ENCODE measurements around the gene SPRY1. TPM values are rescaled to one million over a fixed set of nuclear protein-coding genes. Genes with fewer than 3 reads are reported as not detected.

The SPRY1 gene
- polyA plus RNA-seq, 4 donors: 6.5 to 97.1 (median 20.2) TPM

GRCh38 chr4:123430501-123430900 is 33.9 kb downstream of the SPRY1 start:
- DNase-seq: peak; percentile 45 to 66
- H3K4me1 ChIP-seq (ENCODE audit: control insufficient read depth in 3 of 3, insufficient read depth in 2 of 3, low read depth in 1 of 3, low read length in 2 of 3): peaks cover 0 to 9% (median 0%) of the 10 kb centered on the region in 3 donors
- H3K27ac ChIP-seq (ENCODE audit: low read depth in 1 of 3, low read length in 2 of 3): peak overlapping the region in 1 of 3 donors; percentile 36
- peaks cover 0 to 8% of the 10 kb centered on the region in 2 donors for H3K9me3 ChIP-seq (ENCODE audit: control insufficient read depth in 2 of 2, insufficient read depth in 1 of 2, low read depth in 1 of 2, low read length in 1 of 2)
- no peaks in the 10 kb centered on the region for H3K36me3 ChIP-seq (ENCODE audit: control insufficient read depth in 3 of 3, insufficient read depth in 2 of 3, low read depth in 1 of 3, low read length in 3 of 3)
- H3K27me3 ChIP-seq (ENCODE audit: control insufficient read depth in 3 of 3, insufficient read depth in 3 of 3, low read length in 3 of 3): no peaks in the 10 kb centered on the region
- FAIRE-seq: no peak
- WGBS, 3 donors: 45 to 76% (median 56%) methylated on average over 2 of the region's 2 CpGs
- H3K4me3 ChIP-seq (ENCODE audit: low read depth in 1 of 3, low read length in 3 of 3): no peak overlapping the region

GRCh38 chr4:123433573-123433972 is 37.0 kb downstream of the SPRY1 start:
- H3K4me1 ChIP-seq (ENCODE audit: control insufficient read depth in 3 of 3, insufficient read depth in 2 of 3, low read depth in 1 of 3, low read length in 2 of 3): peaks cover 0 to 9% (median 0%) of the 10 kb centered on the region in 3 donors
- no peaks in the 10 kb centered on the region for H3K27me3 ChIP-seq (ENCODE audit: control insufficient read depth in 3 of 3, insufficient read depth in 3 of 3, low read length in 3 of 3)
- H3K36me3 ChIP-seq (ENCODE audit: control insufficient read depth in 3 of 3, insufficient read depth in 2 of 3, low read depth in 1 of 3, low read length in 3 of 3): no peaks in the 10 kb centered on the region
- 91 to 93% (median 91%) methylated on average over 7 of the region's 7 CpGs for WGBS, 3 donors
- DNase-seq (no peak), FAIRE-seq (no peak)
- peaks cover 0 to 8% of the 10 kb centered on the region in 2 donors for H3K9me3 ChIP-seq (ENCODE audit: control insufficient read depth in 2 of 2, insufficient read depth in 1 of 2, low read depth in 1 of 2, low read length in 1 of 2)
- H3K4me3 ChIP-seq (ENCODE audit: low read depth in 1 of 3, low read length in 3 of 3): no peak overlapping the region
- no peak overlapping the region for H3K27ac ChIP-seq (ENCODE audit: low read depth in 1 of 3, low read length in 2 of 3)

GRCh38 chr4:123433976-123434375 is 37.4 kb downstream of the SPRY1 start:
- FAIRE-seq (no peak), DNase-seq (no peak)
- no peak overlapping the region for H3K27ac ChIP-seq (ENCODE audit: low read depth in 1 of 3, low read length in 2 of 3)
- WGBS, 3 donors: 90 to 96% (median 96%) methylated on average over 9 of the region's 9 CpGs
- no peaks in the 10 kb centered on the region for H3K27me3 ChIP-seq (ENCODE audit: control insufficient read depth in 3 of 3, insufficient read depth in 3 of 3, low read length in 3 of 3)
- peaks cover 0 to 8% of the 10 kb centered on the region in 2 donors for H3K9me3 ChIP-seq (ENCODE audit: control insufficient read depth in 2 of 2, insufficient read depth in 1 of 2, low read depth in 1 of 2, low read length in 1 of 2)
- H3K36me3 ChIP-seq (ENCODE audit: control insufficient read depth in 3 of 3, insufficient read depth in 2 of 3, low read depth in 1 of 3, low read length in 3 of 3): no peaks in the 10 kb centered on the region
- H3K4me1 ChIP-seq (ENCODE audit: control insufficient read depth in 3 of 3, insufficient read depth in 2 of 3, low read depth in 1 of 3, low read length in 2 of 3): peaks cover 0 to 9% (median 0%) of the 10 kb centered on the region in 3 donors
- H3K4me3 ChIP-seq (ENCODE audit: low read depth in 1 of 3, low read length in 3 of 3): no peak overlapping the region

DNA sequence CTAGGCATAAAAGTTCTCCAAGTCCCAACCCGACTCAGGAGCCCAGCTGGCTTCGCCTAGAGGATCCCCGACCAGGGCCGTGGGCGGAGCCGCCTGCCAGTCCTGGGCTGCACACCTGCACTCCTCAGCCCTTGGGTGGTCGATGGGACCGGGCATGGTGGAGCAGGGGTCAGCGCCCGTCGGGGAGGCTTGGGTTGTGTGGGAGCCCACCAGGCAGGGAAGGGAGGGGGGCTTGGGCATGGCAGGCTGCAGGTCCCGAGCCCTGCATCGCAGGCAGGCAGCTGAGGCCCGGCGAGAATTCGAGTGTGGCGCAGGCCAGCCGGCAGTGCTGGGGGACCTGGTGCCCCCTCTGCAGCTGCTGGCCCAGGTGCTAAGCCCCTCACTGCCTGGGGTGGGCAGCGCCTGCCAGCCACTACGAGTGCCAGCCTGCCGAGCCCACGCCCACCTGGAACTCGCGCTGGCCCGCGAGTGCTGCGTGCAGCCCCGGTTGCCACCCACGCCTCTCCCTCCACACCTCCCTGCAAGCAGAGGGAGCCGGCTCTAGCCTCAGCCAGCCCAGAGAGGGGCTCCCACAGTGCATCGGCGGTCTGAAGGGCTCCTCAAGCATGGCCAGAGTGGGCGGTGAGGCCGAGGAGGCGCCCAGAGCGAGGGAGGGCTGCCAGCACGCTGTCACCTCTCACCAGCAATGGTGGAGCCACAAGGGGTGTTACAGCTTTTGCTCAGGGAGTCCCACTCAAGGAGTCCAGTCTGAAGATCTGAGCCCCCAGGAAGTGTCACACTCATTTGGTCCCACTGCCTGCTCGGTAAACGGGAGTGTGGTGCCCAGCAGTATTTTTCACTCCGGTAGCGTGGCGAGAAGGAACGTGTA is 38.9 kb downstream of the SPRY1 start:
- WGBS, 3 donors: 96 to 97% (median 97%) methylated on average over 34 to 43 of the region's 43 CpGs
- Histone ChIP-seq H3K4me3 (ENCODE audit: low read depth in 1 of 3, low read length in 3 of 3) (no peak overlapping the region), H3K9me3 (ENCODE audit: control insufficient read depth in 2 of 2, insufficient read depth in 1 of 2, low read depth in 1 of 2, low read length in 1 of 2) (peaks cover 0 to 8% of the 10 kb centered on the region in 2 donors), H3K27ac (ENCODE audit: low read depth in 1 of 3, low read length in 2 of 3) (no peak overlapping the region), H3K4me1 (ENCODE audit: control insufficient read depth in 3 of 3, insufficient read depth in 2 of 3, low read depth in 1 of 3, low read length in 2 of 3) (peaks cover 0 to 5% (median 0%) of the 10 kb centered on the region in 3 donors), H3K36me3 (ENCODE audit: control insufficient read depth in 3 of 3, insufficient read depth in 2 of 3, low read depth in 1 of 3, low read length in 3 of 3) (no peaks in the 10 kb centered on the region), H3K27me3 (ENCODE audit: control insufficient read depth in 3 of 3, insufficient read depth in 3 of 3, low read length in 3 of 3) (no peaks in the 10 kb centered on the region)
- no peak for DNase-seq
- FAIRE-seq: no peak

DNA sequence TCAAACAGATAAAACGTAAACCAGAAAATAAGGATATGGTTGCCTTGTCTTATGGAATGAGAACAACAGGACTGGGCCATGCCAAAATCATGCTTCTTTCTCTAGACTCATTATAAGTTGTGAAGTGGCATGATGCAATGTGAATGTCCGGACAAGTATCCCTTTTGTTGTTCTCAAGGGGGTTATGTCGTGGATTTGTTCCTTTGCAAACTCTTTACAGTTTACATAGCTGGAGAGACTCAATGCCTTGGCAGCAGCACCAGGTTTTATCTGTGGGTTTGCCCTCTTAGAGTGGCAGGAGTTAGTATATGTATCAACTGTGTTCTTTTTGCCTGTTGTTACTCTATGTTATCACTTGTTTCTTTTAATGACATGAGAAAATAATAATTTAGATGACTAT is 41.4 kb downstream of the SPRY1 start:
- H3K27ac ChIP-seq (ENCODE audit: low read depth in 1 of 3, low read length in 2 of 3): no peak overlapping the region
- H3K9me3 ChIP-seq (ENCODE audit: control insufficient read depth in 2 of 2, insufficient read depth in 1 of 2, low read depth in 1 of 2, low read length in 1 of 2): peaks cover 0 to 8% of the 10 kb centered on the region in 2 donors
- no peaks in the 10 kb centered on the region for H3K36me3 ChIP-seq (ENCODE audit: control insufficient read depth in 3 of 3, insufficient read depth in 2 of 3, low read depth in 1 of 3, low read length in 3 of 3)
- DNase-seq (no peak), FAIRE-seq (no peak)
- no peaks in the 10 kb centered on the region for H3K27me3 ChIP-seq (ENCODE audit: control insufficient read depth in 3 of 3, insufficient read depth in 3 of 3, low read length in 3 of 3)
- no peak overlapping the region for H3K4me3 ChIP-seq (ENCODE audit: low read depth in 1 of 3, low read length in 3 of 3)
- peaks cover 0 to 4% (median 0%) of the 10 kb centered on the region in 3 donors for H3K4me1 ChIP-seq (ENCODE audit: control insufficient read depth in 3 of 3, insufficient read depth in 2 of 3, low read depth in 1 of 3, low read length in 2 of 3)
- WGBS, 3 donors: 40 to 74% (median 70%) methylated on average over 3 of the region's 3 CpGs

- Histone ChIP-seq H3K9me3 (ENCODE audit: control insufficient read depth in 2 of 2, insufficient read depth in 1 of 2, low read depth in 1 of 2, low read length in 1 of 2) (no peaks in the 10 kb centered on the region), H3K36me3 (ENCODE audit: control insufficient read depth in 3 of 3, insufficient read depth in 2 of 3, low read depth in 1 of 3, low read length in 3 of 3) (no peaks in the 10 kb centered on the region), H3K27me3 (ENCODE audit: control insufficient read depth in 3 of 3, insufficient read depth in 3 of 3, low read length in 3 of 3) (no peaks in the 10 kb centered on the region), H3K4me1 (ENCODE audit: control insufficient read depth in 3 of 3, insufficient read depth in 2 of 3, low read depth in 1 of 3, low read length in 2 of 3) (peaks cover 3 to 15% (median 9%) of the 10 kb centered on the region in 3 donors), H3K27ac (ENCODE audit: low read depth in 1 of 3, low read length in 2 of 3) (peak overlapping the region; percentile 57 to 67 (median 62)), H3K4me3 (ENCODE audit: low read depth in 1 of 3, low read length in 3 of 3) (no peak overlapping the region)
- FAIRE-seq (no peak), DNase-seq (peak; percentile 51 to 56)
- WGBS, 3 donors: 3 to 21% (median 17%) methylated on average over 5 of the region's 5 CpGs
These were observed 47.0 kb downstream of the SPRY1 start for GRCh38 chr4:123443401-123444289.

DNA sequence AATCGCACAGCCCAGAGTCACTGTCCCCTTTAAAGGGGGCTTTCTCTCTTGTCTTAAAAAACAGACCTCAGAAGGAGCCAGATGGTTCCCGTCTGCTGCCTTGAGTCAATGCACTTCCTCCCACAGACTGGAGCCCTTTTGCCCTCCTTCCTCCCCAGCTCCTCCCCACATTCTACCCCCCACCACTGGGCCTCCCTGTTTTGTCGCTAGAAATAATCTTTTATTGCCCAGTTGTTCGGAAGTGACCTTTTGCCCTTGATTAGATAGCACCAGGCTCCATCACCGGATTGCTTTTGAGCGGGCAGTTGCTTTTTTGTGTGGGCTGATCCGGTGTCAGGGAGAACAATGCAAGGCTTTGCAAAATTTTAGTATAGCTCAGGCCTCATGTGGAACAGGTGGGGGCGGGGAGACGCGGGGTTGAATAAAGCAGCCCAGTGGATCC is 47.7 kb downstream of the SPRY1 start:
- Histone ChIP-seq H3K27me3 (ENCODE audit: control insufficient read depth in 3 of 3, insufficient read depth in 3 of 3, low read length in 3 of 3) (no peaks in the 10 kb centered on the region), H3K4me3 (ENCODE audit: low read depth in 1 of 3, low read length in 3 of 3) (no peak overlapping the region), H3K36me3 (ENCODE audit: control insufficient read depth in 3 of 3, insufficient read depth in 2 of 3, low read depth in 1 of 3, low read length in 3 of 3) (no peaks in the 10 kb centered on the region), H3K9me3 (ENCODE audit: control insufficient read depth in 2 of 2, insufficient read depth in 1 of 2, low read depth in 1 of 2, low read length in 1 of 2) (no peaks in the 10 kb centered on the region), H3K27ac (ENCODE audit: low read depth in 1 of 3, low read length in 2 of 3) (peak overlapping the region; percentile 57 to 67 (median 62)), H3K4me1 (ENCODE audit: control insufficient read depth in 3 of 3, insufficient read depth in 2 of 3, low read depth in 1 of 3, low read length in 2 of 3) (peaks cover 3 to 15% (median 9%) of the 10 kb centered on the region in 3 donors)
- DNase-seq (peak; percentile 90 to 93), FAIRE-seq (no peak)
- WGBS, 3 donors: 3 to 11% (median 5%) methylated on average over 10 of the region's 10 CpGs

DNA sequence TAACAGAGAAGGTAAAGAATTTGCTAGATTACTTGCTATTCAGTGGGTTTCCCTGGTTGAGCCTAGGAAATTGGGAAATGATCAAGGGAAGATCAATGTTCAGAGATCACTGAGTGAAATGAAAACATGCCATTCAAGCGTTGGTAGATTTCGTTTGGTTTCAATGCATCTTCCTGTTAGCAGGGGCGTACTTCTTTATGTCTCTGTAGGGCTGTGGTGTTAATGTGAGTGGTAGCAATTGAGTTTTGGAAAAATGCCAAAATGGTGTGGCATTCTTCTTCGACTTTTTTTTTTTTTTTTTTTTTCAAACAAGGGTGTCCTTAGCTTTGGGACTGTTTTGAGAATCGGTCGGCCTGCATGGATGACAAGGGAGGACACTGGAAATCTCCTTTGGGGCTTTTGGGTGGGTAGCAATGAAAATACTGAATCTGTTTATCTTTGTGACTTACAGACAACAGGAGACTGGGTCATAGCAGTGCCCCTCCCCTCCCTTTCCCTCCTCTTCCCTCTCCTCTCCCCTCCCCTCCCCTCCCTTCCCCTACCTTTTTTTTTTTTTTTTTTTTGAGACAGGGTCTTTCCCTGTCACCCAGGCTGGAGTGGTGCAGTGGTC is 50.4 kb downstream of the SPRY1 start:
- FAIRE-seq (no peak), DNase-seq (peak; percentile 8 to 32)

More for the DNA sequence above, 50.4 kb downstream of the SPRY1 start:
- WGBS, 3 donors: 22 to 39% (median 38%) methylated on average over 6 of the region's 6 CpGs
- no peak overlapping the region for H3K27ac ChIP-seq (ENCODE audit: low read depth in 1 of 3, low read length in 2 of 3)
- peaks cover 3 to 15% (median 12%) of the 10 kb centered on the region in 3 donors for H3K4me1 ChIP-seq (ENCODE audit: control insufficient read depth in 3 of 3, insufficient read depth in 2 of 3, low read depth in 1 of 3, low read length in 2 of 3)
- H3K9me3 ChIP-seq (ENCODE audit: control insufficient read depth in 2 of 2, insufficient read depth in 1 of 2, low read depth in 1 of 2, low read length in 1 of 2): no peaks in the 10 kb centered on the region
- no peaks in the 10 kb centered on the region for H3K27me3 ChIP-seq (ENCODE audit: control insufficient read depth in 3 of 3, insufficient read depth in 3 of 3, low read length in 3 of 3)
- H3K36me3 ChIP-seq (ENCODE audit: control insufficient read depth in 3 of 3, insufficient read depth in 2 of 3, low read depth in 1 of 3, low read length in 3 of 3): no peaks in the 10 kb centered on the region
- H3K4me3 ChIP-seq (ENCODE audit: low read depth in 1 of 3, low read length in 3 of 3): no peak overlapping the region
